ENCODE data around the gene CACNA1A.

CACNA1A gene

GRCh38 chr19:13356686-13357280 lies 149.5 kb downstream of the CACNA1A start:
- no peak for DNase-seq

GRCh38 chr19:13356185-13356584 lies 150.1 kb downstream of the CACNA1A start:
- DNase-seq = no peak

DNA sequence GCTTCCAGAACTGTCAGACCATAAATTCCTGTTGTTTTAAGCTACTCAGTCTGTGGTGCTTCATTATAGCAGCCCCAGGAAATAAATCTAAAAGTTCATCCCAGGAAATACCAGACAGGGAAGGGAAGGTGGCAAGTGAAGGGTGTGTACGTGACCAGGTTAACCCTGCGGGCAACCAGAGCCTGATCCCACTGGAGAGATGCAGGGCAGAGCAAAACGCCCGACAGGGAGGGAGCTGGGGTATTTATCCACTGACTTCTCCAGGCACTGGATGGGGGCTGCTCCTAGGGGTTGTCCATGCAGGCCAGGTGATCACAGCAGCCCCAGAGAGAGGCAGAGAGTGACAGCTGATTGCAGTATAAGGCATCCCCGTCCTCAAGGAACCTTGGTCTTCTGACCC lies 150.9 kb downstream of the CACNA1A start:
- DNase-seq = no peak

GRCh38 chr19:13353625-13354024 lies 152.7 kb downstream of the CACNA1A start:
- no peak for DNase-seq

DNA sequence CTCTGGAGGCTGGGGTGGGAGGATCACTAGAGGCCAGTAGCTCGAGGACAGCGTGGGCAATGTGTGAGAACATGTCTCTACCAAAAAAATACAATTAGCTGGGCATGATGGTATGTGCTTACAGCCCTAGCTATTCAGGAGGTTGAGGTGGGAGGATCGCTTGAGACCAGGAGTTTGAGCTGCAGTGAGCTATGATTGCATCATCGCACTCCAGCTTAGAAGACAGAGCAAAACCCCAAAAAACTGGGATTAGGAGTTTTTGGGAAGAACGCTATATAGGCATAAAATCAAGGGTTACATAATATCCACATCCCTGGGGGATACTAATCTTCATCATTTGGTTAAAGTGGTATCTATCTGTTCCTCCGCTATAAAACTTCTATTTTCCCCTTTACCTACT lies 155.5 kb downstream of the CACNA1A start:
- DNase-seq = no peak

GRCh38 chr19:13350072-13350471 lies 156.2 kb downstream of the CACNA1A start:
- no peak for DNase-seq

DNA sequence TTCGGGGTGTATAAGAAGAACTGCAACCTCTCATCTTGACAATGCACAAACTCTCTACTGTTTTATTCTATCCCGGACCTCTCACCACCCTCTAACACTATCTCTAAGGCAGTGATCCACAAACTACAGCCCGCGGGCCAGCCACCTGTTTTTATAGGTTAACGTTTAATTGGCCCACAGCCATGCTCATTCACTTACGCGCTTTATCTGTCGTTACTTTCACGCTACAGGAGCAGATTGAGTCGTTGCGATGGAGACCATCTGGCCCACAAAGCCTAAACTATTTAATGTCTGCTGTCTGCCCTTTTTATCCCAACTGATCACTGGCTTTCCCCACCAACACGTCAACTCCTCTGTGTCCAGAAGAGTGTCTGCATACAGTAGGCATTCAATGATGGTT lies 158.9 kb downstream of the CACNA1A start:
- DNase-seq = no peak

DNA sequence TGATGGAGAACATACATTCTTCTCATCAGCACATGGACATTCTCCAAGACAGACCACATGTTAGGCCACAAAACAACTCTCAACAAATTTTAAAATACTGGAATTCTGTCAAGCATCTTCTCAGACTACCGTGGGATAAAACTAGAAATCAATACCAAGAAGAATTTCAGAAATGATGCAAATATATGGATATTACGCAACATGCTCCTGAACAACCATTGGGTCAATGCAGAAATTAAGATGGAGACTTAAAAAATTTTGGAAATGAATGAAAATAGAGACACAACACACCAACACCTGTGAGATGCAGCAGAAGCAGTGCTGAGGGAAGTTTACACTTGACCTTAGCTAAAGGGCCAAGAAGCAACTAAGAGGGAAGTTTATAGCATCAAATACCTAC lies 162.8 kb downstream of the CACNA1A start:
- DNase-seq = no peak

DNA sequence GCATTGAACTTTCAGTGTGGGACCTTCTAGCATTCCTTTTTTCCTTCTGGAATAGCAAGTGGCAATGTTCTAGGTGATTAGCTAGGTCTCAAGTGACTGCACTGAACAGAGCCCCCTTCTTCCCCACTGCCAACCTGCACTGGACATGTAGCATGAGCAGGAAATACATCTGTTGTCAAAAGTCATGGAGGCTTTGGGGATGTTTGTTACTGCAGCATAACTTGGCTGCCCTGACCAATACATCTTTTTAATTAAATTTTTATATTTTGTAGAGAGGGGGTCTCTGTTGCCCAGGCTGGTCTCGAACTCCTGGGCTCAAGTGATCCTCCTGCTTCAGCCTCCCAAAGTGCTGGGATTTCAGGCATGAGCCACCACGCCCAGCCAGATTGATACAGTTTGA lies 163.6 kb downstream of the CACNA1A start:
- DNase-seq = no peak

DNA sequence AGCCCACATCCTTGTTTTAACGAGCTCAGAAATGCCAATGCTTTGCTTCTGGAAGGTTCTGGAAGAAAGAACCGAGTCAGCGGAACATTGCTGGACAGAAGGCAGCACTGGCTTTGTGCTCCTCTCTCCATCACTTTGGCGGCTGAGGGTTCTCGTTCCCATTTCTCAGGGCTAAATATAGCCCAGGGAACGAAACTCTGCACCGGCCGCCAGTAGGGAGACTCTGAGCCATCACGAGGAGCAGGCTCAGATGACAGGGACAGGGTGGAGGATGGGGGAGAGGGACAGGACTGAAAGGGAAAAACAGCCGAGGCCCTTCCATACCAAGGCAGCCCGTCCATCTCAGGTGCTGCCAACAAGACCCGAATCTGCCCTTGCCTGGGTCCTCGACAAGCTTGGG lies 166.4 kb downstream of the CACNA1A start:
- no peak for DNase-seq

- DNase-seq = no peak
These were observed 169.1 kb downstream of the CACNA1A start for GRCh38 chr19:13337181-13337580.

DNA sequence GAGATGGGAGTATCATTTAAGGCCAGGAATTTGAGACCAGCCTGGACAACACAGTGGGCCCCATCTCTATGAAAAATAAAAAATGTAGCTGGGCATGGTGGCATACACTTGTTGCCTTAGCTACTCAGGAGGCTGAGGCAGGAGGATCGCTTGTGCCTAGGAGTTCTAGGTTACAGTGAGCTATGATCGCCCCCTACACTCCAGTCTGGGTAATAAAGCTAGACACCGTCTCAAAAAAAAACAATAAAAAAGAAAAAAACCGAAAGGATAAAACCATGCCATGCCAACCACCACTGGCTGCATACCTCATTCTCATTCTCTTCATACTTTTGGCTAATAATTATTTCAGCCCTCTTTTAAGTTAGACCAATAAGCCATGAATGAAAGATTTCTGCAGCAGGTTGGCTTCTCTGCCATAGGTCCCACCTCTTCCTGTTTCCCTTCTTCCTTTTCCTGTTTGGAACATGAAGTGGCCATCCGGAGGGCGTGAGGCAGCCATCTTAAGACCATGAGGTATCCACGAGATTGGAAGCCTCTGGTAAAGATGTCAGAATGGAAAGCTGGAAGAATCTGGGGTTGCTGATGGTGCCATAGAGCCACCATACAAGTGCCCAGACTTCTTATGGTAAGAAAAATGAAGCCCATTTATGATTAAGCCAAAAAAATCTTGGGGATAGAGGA lies 171.3 kb downstream of the CACNA1A start:
- no peak for DNase-seq

DNA sequence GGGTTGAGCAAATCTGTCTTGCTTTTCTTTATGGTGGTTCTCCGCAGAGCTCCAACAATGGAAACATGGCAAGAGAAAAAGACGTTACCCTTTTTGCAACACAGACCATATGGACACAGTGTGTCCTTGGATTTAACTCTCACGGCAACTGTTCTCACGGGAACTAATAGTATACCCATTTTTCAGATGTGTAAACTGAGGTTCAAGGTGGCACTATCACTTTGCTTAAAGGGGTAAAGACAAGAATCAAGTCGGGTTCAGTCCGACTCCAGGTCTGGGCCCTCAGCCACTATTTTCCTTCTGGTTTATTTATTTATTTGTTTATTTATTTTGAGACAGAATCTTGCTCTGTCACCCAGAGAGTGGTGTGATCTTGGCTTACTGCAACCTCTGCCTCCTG lies 176.0 kb downstream of the CACNA1A start:
- DNase-seq = no peak

DNA sequence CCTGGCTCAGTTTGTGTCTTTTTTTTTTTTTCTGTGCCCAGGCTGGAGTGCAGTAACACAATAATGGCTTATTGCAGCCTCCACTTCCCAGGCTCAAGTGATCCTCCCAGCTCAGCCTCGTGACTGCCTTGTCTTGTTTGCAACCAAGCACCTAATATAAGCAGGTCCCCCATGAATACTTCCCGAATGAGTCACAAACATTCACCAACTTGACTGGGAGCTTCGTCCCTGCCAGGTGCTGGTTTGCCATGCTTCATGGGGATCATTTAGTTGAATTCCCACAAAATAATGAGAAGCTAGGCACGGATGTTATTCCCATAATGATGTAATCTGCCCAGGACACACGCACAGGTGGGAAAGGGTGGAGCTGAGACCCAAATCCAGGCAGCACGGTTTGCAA lies 176.5 kb downstream of the CACNA1A start:
- DNase-seq = no peak

- no peak for DNase-seq
These were observed 178.0 kb downstream of the CACNA1A start for GRCh38 chr19:13328241-13328640.

- DNase-seq = no peak
These were observed 186.8 kb downstream of the CACNA1A start for GRCh38 chr19:13319526-13319925.

- no peak for DNase-seq
These were observed 188.1 kb downstream of the CACNA1A start for GRCh38 chr19:13318190-13318589.

- no peak for DNase-seq
These were observed 190.8 kb downstream of the CACNA1A start for GRCh38 chr19:13315495-13315894.

DNA sequence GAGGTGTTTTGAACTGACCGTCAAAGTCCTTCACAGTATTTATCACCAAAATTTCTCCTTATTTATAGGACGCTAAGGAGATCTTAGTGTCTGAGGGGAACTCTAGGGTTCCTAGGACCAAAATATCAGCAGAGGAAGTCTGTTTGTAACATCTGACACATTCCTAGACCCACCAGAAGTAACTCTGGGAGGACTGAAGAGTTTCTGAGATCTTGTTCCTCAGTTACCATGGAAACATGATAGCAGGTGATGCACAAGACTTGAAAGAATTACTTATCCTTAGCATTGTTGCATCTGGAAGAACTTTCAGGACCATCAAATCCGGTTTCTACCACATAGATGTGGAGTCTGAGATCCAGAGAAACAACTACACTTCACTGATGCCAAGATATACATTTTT lies 191.5 kb downstream of the CACNA1A start:
- DNase-seq = no peak

GRCh38 chr19:13313875-13314274 lies 192.4 kb downstream of the CACNA1A start:
- no peak for DNase-seq

DNA sequence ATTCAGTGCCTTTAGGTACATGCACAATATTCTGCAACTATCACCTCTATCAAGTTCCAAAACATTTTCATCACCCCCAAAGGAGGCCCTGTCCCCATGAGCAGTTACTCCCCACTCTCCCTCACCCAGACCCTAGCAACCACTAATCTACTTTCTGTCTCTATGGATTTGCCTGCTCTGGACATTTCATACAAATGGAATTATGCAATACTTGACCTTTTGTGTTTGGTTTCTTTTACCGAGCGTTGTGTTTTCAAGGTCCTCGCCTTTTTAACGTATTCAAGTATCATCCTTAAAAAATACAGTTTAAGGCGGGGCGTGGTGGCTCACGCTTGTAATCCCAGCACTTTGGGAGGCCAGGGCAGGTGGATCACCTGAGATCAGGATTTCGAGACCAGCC lies 196.4 kb downstream of the CACNA1A start:
- no peak for DNase-seq

DNA sequence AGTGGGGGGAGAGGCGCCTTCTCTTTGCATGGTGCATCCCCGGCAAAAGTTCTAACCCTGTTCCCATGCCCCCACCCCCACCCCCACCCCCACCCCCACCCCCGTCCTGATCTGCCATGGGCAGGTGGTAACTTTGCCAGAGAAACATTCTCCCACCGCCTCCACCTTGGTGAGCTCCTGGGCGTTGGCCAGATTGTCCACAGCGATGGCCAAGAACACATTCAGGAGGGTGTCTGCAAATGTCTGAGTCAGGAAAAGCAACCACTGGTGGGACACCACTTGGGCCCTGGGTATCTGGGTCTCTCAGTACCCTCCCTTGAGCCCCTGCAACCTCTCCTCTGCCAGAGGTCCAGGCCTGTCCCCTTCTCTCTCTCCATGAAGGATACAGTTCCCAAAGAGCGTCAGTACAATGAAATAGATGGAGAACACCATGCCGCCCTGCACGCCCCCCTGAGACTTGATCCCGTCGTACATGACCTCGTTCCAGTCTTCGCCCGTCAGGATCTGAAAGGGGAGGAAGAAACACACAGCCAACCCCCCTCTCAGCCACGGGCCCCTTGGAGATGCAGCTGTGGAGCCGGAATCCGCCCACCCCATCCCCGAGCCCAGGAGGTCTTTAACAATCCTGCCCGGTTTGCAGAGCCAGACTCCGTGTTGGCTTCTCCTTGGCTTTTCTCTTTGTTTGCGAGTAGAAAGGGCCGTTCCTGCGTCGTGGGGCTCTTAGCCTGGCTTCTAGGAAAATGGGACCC lies 202.7 kb downstream of the CACNA1A start:
- no peak for DNase-seq

GRCh38 chr19:13302526-13303270 lies 203.6 kb downstream of the CACNA1A start:
- DNase-seq = no peak

Measured in CD4-positive, alpha-beta T cell treated with Interferon gamma for 1 hour (primary cell).